SK-N-SH (cell line): ENCODE measurements around the gene CEP44.

Source experiments
- EP300 ChIP-seq, 2 experiments: IDR thresholded peaks; 2 replicates each; pipeline versions ENCODE4 v1.4.0 to v1.6.1; 2012; ENCODE audit warnings: borderline replicate concordance in 1 of 2, low read depth in 1 of 2, low read length in 1 of 2
- FOXM1 ChIP-seq: IDR thresholded peaks from 2 replicates; pipeline ENCODE4 v1.4.0; 2012; ENCODE audit warnings: low read depth, mild to moderate bottlenecking
- RAD21 ChIP-seq: IDR thresholded peaks from 2 replicates; pipeline ENCODE4 v1.6.1; 2012; ENCODE audit warnings: mild to moderate bottlenecking, low read length
- TF ChIP-seq, protein P1 (sequence below): IDR thresholded peaks from 2 replicates; pipeline ENCODE4 v1.4.0; 2012; ENCODE audit warnings: low read depth, borderline replicate concordance
- TF ChIP-seq, protein P2 (sequence below): IDR thresholded peaks from 2 replicates; pipeline ENCODE4 v1.4.0; 2012; ENCODE audit warnings: low read depth
- TF ChIP-seq, protein P3 (sequence below): fragments of 150-350 bp; IDR thresholded peaks from 2 replicates; pipeline ENCODE4 v1.6.1; 2017; ENCODE audit warnings: antibody characterized with exemption, low read length, low read depth, borderline replicate concordance

DNA sequence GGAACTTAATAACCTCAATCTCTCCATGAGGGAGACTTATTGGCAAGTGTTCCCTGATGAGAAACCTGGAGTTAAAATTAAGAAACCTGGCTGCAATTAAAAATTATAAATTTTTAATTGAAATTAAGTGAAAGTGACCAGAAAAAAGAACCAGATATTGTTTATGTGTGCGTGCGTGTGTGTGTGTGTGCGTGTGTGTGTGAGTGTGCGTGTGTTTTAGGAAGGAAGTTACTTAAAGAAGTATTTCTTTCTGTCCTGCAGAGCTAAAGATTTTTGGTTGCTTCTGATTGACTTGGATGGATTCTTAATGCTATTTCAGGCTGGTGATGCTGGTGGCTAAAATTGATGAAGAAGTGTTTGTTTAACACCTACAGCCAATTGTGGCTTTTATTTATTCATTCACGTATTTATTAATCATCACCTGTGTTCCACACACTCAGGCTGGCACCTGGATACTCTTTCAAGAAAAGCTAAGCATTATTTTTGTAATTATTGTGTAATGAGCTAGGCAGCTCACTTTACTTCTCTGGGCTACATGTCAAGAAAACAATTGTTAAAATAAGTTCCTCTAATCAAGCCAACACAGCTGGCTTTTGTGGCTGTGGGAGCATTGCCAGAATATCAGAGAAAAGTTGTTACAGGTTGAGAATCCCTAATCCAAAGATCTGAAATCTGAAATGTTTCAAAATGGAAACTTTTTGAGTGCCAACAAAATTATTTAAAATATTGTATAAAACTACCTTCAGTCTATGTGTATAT is 68.5 kb downstream of the CEP44 start:
- TF ChIP-seq RAD21: no peak
- TF ChIP-seq FOXM1: no peak
- TF ChIP-seq EP300 (IDR thresholded peaks at IDR 0.05; ENCODE audit: borderline replicate concordance in 1 of 2, low read depth in 1 of 2, low read length in 1 of 2): no peak
- TF ChIP-seq, protein P1, sequence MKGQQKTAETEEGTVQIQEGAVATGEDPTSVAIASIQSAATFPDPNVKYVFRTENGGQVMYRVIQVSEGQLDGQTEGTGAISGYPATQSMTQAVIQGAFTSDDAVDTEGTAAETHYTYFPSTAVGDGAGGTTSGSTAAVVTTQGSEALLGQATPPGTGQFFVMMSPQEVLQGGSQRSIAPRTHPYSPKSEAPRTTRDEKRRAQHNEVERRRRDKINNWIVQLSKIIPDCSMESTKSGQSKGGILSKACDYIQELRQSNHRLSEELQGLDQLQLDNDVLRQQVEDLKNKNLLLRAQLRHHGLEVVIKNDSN: no peak
- TF ChIP-seq, protein P2, sequence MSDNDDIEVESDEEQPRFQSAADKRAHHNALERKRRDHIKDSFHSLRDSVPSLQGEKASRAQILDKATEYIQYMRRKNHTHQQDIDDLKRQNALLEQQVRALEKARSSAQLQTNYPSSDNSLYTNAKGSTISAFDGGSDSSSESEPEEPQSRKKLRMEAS: no peak
- TF ChIP-seq, protein P3, sequence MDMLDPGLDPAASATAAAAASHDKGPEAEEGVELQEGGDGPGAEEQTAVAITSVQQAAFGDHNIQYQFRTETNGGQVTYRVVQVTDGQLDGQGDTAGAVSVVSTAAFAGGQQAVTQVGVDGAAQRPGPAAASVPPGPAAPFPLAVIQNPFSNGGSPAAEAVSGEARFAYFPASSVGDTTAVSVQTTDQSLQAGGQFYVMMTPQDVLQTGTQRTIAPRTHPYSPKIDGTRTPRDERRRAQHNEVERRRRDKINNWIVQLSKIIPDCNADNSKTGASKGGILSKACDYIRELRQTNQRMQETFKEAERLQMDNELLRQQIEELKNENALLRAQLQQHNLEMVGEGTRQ: no peak
